Measurements from ENCODE around the gene CCDC200.
A peak's percentile ranks its signal among the peaks of the same experiment; 100 is the strongest.

CCDC200 gene

DNA sequence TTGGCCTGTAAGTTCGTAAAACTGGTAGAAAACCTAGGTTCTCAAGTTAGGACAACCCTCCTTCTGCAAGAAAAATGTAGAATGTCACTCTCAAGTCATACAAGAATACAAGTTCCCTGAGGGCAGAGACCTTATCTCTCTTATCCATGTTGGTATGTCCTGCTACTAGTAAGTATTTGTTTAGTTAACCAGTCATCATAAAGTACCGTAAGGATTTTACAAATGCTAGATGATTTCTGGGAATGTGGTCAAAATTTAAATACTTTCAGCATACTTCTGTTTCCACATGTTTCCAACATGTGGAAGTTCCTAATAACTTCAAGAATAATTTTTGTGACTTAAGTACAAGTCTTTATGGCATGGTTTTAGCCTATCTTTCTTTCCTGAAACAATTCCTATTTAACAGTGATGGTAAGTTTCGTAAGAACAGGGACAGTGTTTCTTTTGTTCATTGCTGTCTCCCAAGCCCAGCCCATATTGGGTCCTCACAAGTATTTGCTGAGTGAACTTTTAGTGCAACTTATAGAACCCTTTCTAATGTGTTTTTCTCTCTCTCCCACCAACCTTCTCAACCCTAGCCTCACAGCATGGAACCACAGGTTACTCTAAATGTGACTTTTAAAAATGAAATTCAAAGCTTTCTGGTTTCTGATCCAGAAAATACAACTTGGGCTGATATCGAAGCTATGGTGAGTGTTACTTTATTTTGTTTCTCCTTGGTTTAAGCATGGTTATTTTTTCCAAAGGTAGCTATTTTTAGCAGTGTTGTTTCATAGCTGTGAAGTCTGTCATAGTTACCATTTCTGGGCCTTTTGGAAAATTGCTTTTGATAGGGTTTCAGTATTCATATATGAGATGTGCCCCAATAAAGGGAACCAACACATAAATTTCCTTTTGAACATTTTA is 53.0 kb downstream of the CCDC200 start:
- no peak for TF ChIP-seq CTCF (IDR thresholded peaks at IDR 0.05; ENCODE audit: insufficient read depth, low read depth, low read length, missing control alignments)
- no peak for DNase-seq (ENCODE audit: low read depth)
- H3K4me3 ChIP-seq (ENCODE audit: low read length) = no peak overlapping the region

DNA sequence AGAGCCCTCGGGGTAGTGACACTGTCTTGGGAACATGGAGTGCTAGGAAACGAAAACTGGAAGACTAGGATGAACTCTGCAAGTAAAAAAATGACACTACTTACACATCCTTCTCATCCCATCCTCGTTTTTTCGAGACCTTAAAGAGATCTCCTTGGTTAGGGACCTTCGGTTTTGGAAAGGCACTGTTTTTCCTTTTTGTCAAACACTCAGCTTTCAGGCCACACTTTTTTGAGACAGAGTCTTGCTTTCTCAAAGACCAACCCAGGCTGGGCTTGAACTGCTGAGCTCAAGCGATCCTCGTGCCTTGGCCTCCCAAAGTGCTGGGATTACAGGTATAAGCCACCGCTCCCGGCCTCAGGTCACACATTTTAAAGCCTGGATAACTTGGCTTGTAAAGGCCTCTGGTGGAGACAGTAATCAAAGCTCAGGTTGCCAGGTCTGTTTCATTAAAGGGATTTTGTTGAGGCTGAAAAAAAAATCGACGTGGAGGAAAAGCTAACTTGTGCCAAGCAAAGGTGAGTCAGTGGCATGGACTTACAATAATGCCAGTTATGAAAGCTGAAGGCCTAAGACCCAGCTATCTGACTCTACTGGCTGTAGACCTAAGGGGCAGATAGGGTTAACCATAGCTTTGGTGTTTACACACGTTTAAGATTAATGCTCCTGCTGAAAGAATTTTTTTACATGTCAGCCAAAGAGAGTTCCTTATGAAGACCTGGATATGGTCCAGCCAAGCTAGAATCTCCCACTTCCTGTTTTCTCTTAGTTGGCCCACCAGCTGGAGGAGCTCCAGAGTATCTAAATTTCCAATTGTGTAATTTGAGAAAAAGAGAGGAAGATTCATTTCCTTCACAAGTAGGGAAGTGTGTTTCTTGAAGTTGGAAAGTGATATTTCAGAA is 56.6 kb downstream of the CCDC200 start:
- H3K4me3 ChIP-seq (ENCODE audit: low read length) = peak overlapping the region; percentile 86
- peak; percentile 36 for TF ChIP-seq CTCF (IDR thresholded peaks at IDR 0.05; ENCODE audit: insufficient read depth, low read depth, low read length, missing control alignments)
- peak; percentile 87 for DNase-seq (ENCODE audit: low read depth)

Data from epithelial cell of esophagus (primary cell).